B cell (primary cell): ENCODE measurements around the gene ERC2. TPM values are rescaled to one million over a fixed set of nuclear protein-coding genes. Genes with fewer than 3 reads are reported as not detected.

Source experiments
- ATAC-seq: fragments of 200-7000 bp; cut with Tn5 transposase; one replicate; pipeline ENCODE4 v1.10.0; 2021; ENCODE audit warnings: low read depth, mild to moderate bottlenecking, moderate number of reproducible peaks, moderate library complexity
- CTCF ChIA-PET: fragments of 350-600 bp; sonication (Branson Sonifier 250); formaldehyde crosslinking; loops from one replicate; lab custom pipeline; 2021; ENCODE audit warnings: antibody characterized with exemption, inconsistent platforms; lab: Charles Lee
- POLR2A ChIA-PET: fragments of 350-600 bp; sonication (Branson Sonifier 250); formaldehyde crosslinking; loops from one replicate; lab custom pipeline; 2021; ENCODE audit warnings: antibody characterized with exemption; lab: Charles Lee
- DNase-seq: peaks from one replicate; pipeline ENCODE4 v3.0.0; 2013
- H2AFZ ChIP-seq: 2 replicates; pipeline ENCODE4 v1.6.1; 2012; ENCODE audit warnings: mild to moderate bottlenecking, low read depth, low read length; ENCODE audit not compliant: insufficient read depth, poor library complexity, severe bottlenecking
- H3K27ac ChIP-seq, 2 donors: 1 replicate in 1 of 2; 2 replicates in 1 of 2; pipeline ENCODE4 v1.5.1; 2012 to 2013; ENCODE audit warnings: low read length in 2 of 2, mild to moderate bottlenecking in 2 of 2, moderate library complexity in 1 of 2
- H3K27me3 ChIP-seq, 4 experiments: fragments of 200-600 bp in 1 of 4; sonication (generic) in 1 of 4; replicated peaks in 1 of 4; 1 replicate in 2 of 4; 2 replicates in 2 of 4; pipeline versions ENCODE4 v1.6.1 to v1.7.0; 2013 to 2016; ENCODE audit warnings: low read length in 3 of 4, mild to moderate bottlenecking in 2 of 4, mixed read lengths in 1 of 4, moderate library complexity in 1 of 4; ENCODE audit not compliant: insufficient read depth in 4 of 4, control insufficient read depth in 3 of 4; ENCODE audit errors: control extremely low read depth in 1 of 4
- H3K36me3 ChIP-seq, 2 experiments: replicated peaks in 1 of 2; 1 replicate in 1 of 2; 2 replicates in 1 of 2; pipeline versions ENCODE4 v1.6.1 to v1.7.1; 2013; ENCODE audit warnings: low read length in 1 of 2; ENCODE audit not compliant: insufficient read depth in 2 of 2, control insufficient read depth in 1 of 2; ENCODE audit errors: control extremely low read depth in 1 of 2, extremely low read depth in 1 of 2
- H3K4me1 ChIP-seq, 2 donors: fragments of 200-600 bp in 1 of 2; sonication (generic) in 1 of 2; 1 replicate in 1 of 2; 2 replicates in 1 of 2; pipeline versions ENCODE4 v1.5.1 to v1.6.1; 2013 to 2017; ENCODE audit warnings: low read length in 2 of 2; ENCODE audit not compliant: control insufficient read depth in 2 of 2, insufficient read depth in 2 of 2
- H3K4me2 ChIP-seq: replicated peaks from 2 replicates; pipeline ENCODE3; 2012; ENCODE audit warnings: mild to moderate bottlenecking, low read depth, low read length; ENCODE audit not compliant: poor library complexity, severe bottlenecking
- H3K4me3 ChIP-seq, 5 experiments: fragments of 200-600 bp in 1 of 5; sonication (generic) in 1 of 5; 1 replicate in 3 of 5; 2 replicates in 2 of 5; pipeline versions ENCODE4 v1.5.1 to v1.7.0; 2011 to 2016; ENCODE audit warnings: low read length in 4 of 5, mild to moderate bottlenecking in 4 of 5, low read depth in 2 of 5, control low read depth in 1 of 5, moderate library complexity in 1 of 5; ENCODE audit not compliant: insufficient read depth in 1 of 5; ENCODE audit errors: control extremely low read depth in 1 of 5, extremely low read depth in 1 of 5
- H3K79me2 ChIP-seq: fragments of 200-600 bp; sonication (generic); one replicate; pipeline ENCODE4 v1.6.0; 2016; ENCODE audit warnings: low read length; ENCODE audit not compliant: control insufficient read depth, insufficient read depth
- H3K9ac ChIP-seq: fragments of 200-600 bp; sonication (generic); 2 replicates; pipeline ENCODE4 v1.6.1; 2017; ENCODE audit warnings: mild to moderate bottlenecking, low read length, moderate library complexity
- H3K9me3 ChIP-seq, 3 donors: one replicate each; pipeline versions ENCODE4 v1.6.1 to v1.7.1; 2013; ENCODE audit warnings: low read length in 2 of 3; ENCODE audit not compliant: control insufficient read depth in 2 of 3, insufficient read depth in 1 of 3; ENCODE audit errors: control extremely low read depth in 1 of 3
- H4K20me1 ChIP-seq: 2 replicates; pipeline ENCODE4 v1.6.0; 2012; ENCODE audit warnings: mild to moderate bottlenecking, low read length; ENCODE audit not compliant: insufficient read depth, control insufficient read depth, poor library complexity, severe bottlenecking
- H3K27ac Mint-ChIP-seq: one replicate; pipeline ENCODE4 v1.8.0; 2021; ENCODE audit warnings: mixed read lengths
- H3K27me3 Mint-ChIP-seq: one replicate; pipeline ENCODE4 v1.8.0; 2021; ENCODE audit warnings: mixed read lengths
- H3K4me1 Mint-ChIP-seq: one replicate; pipeline ENCODE4 v1.8.0; 2021; ENCODE audit warnings: mixed read lengths
- H3K4me3 Mint-ChIP-seq: one replicate; pipeline ENCODE4 v1.8.0; 2021; ENCODE audit warnings: mixed read lengths
- H3K9me3 Mint-ChIP-seq: one replicate; pipeline ENCODE4 v1.8.0; 2022; ENCODE audit warnings: mixed read lengths; ENCODE audit not compliant: insufficient read depth
- CTCF ChIP-seq: fragments of 200-600 bp; IDR thresholded peaks from one replicate; pipeline ENCODE4 v1.8.0; 2022; ENCODE audit warnings: antibody characterized with exemption, mild to moderate bottlenecking
- EZH2 ChIP-seq: IDR thresholded peaks from 2 replicates; pipeline ENCODE4 v1.6.1; 2012; ENCODE audit warnings: borderline replicate concordance, low read depth, mild to moderate bottlenecking, moderate library complexity, low read length; ENCODE audit not compliant: insufficient read depth, poor library complexity, severe bottlenecking
- WGBS: methylation state at CpG from one replicate; pipeline ENCODE4 v1.1.5; 2013; ENCODE audit warnings: missing lambda C conversion rate; ENCODE audit not compliant: insufficient coverage; 5-methylcytosine and 5-hydroxymethylcytosine counted together
- intact Hi-C: fragments of 100-400 bp; cut with micrococcal nuclease; formaldehyde crosslinking; loops from one replicate; pipeline ENCODE4 v1.10.0; 2022
- polyA plus RNA-seq: library from polyadenylated mRNA; depleted of rRNA; stranded (reverse); fragments of >200 nt; gene quantifications from 2 replicates; pipeline ENCODE4 v1.2.3, GENCODE V29; 2012
- total RNA-seq, 2 donors: library from RNA; stranded (reverse); fragments of 120-200 nt in 1 of 2; gene quantifications; 1 replicate in 1 of 2; 2 replicates in 1 of 2; pipeline versions ENCODE4 v1.2.3 to v1.2.4, GENCODE V29; 2013 to 2022

Gene ERC2
- total and polyA plus RNA-seq, 2 donors (not counting 1 experiment from before 2014, with no cell fraction given): not detected

DNA sequence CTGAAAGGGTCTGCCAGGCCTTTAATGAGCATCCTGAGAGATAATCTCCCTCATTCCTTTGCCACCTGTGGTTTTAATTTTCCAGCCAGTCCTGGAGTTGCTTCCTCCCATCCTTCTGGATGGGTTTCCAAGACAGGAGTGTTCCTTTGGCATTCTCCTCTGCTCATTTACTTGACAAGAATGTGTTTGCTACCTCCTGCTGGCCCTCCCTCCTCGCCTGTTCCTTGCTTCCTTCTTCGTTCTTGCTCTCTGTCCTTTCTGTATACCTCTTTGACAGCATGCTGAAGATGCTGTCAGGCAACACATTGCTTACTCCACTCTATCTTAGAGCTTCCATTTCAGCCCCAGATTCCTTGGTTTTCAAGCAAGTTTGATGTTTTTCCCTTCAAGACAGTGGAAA is 46.0 kb downstream of the ERC2 start:
- CTCF ChIA-PET: interaction anchor here (0.6 kb wide), 1 partner anchor 11 kb away, joined by 3 read pairs; no protein-coding TSS in a partner anchor
- Mint-ChIP-seq H3K4me1 (no peaks in the 10 kb centered on the region), H3K4me3 (no peak overlapping the region), H3K27ac (no peak overlapping the region), H3K27me3 (peaks cover 11% of the 10 kb centered on the region), H3K9me3 (no peaks in the 10 kb centered on the region)
- no peak overlapping the region for H3K9ac ChIP-seq
- TF ChIP-seq EZH2: no peak
- TF ChIP-seq CTCF: no peak
- no peak overlapping the region for H2AFZ ChIP-seq
- ATAC-seq (no peak), DNase-seq (no peak)
- H3K27ac ChIP-seq: no peak overlapping the region
- 84% methylated on average over 2 of the region's 2 CpGs for WGBS
- H3K4me2 ChIP-seq: no peak overlapping the region
- no peaks in the 10 kb centered on the region for H3K79me2 ChIP-seq
- H3K36me3 ChIP-seq: no peaks in the 10 kb centered on the region
- H3K27me3 ChIP-seq: no peaks in the 10 kb centered on the region
- intact Hi-C loops: no loop called here
- no peaks in the 10 kb centered on the region for H4K20me1 ChIP-seq
- POLR2A ChIA-PET: no interaction called here
- H3K4me1 ChIP-seq: no peaks in the 10 kb centered on the region
- no peak overlapping the region for H3K4me3 ChIP-seq
- H3K9me3 ChIP-seq: no peaks in the 10 kb centered on the region

DNA sequence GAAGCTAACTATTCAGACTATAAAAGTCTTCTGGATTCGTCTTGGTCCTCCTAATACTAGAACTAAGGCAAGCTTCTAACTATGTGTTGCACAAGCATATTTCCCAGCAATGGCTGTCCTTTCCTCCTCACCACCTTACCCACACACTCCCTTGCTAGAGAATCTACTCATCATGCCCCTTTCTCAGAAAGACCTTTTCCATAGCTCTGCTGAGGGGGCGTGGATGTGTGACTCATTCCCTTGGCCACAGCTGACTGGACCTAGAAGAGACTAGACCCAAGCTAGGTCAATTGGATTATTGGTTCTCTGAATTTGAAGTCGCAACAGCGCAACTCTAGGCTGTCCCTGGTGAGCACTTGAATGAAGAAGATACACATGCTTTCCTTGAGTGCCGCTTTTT is 47.1 kb downstream of the ERC2 start:
- WGBS: 100% methylated on average over 1 of the region's 5 CpGs
- Histone ChIP-seq H3K27me3 (no peaks in the 10 kb centered on the region), H3K4me3 (no peak overlapping the region), H3K4me2 (no peak overlapping the region), H3K79me2 (no peaks in the 10 kb centered on the region), H3K4me1 (no peaks in the 10 kb centered on the region), H3K27ac (no peak overlapping the region), H3K9me3 (no peaks in the 10 kb centered on the region), H4K20me1 (no peaks in the 10 kb centered on the region), H3K36me3 (no peaks in the 10 kb centered on the region), H3K9ac (no peak overlapping the region), H2AFZ (no peak overlapping the region)
- no peaks in the 10 kb centered on the region for H3K4me1 Mint-ChIP-seq
- H3K27ac Mint-ChIP-seq: no peak overlapping the region
- ATAC-seq: no peak
- TF ChIP-seq CTCF (no peak), EZH2 (no peak)
- no peak overlapping the region for H3K4me3 Mint-ChIP-seq
- no peak for DNase-seq
- no peaks in the 10 kb centered on the region for H3K9me3 Mint-ChIP-seq
- ChIA-PET POLR2A (no interaction called here), CTCF (no interaction called here)
- peaks cover 8% of the 10 kb centered on the region for H3K27me3 Mint-ChIP-seq
- intact Hi-C loops: no loop called here
